Smooth muscle cell of bladder (primary cell): ENCODE data around the gene NR4A3. TPM values are rescaled to one million over a fixed set of nuclear protein-coding genes. Genes with fewer than 3 reads are reported as not detected.

Experiments
- total RNA-seq: library from RNA; depleted of rRNA; stranded (reverse); fragments of >200 nt; gene quantifications from 2 replicates; pipeline ENCODE4 v1.2.3, GENCODE V29; 2014

Gene NR4A3
- 0.55 and 1.00 TPM in 2 replicates for total RNA-seq

DNA sequence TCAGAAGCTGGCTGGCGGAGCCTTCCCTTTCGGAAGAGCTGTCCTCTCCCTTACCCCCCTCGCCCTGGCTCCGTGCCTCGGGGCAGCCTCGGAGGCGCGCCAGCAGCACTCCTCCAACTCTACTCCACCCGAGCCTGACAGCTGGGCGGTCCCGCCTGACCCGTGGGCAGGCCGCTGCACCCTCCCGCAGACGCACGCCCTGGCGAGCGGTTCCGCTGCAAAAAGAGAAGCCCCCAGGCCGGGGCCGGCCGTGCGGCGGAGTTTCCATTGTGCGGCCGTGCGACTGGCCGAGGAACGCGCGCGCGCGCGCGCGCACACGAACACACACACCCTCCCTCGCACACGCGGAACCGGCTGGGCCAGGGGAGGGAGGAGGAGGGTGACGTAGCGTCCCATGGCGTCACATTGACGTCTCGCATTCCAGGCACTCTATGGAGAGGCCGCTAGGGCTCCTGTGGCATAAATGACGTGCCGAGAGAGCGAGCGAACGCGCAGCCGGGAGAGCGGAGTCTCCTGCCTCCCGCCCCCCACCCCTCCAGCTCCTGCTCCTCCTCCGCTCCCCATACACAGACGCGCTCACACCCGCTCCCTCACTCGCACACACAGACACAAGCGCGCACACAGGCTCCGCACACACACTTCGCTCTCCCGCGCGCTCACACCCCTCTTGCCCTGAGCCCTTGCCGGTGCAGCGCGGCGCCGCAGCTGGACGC is at the start of gene NR4A3:
Gene NR4A3 (plus strand): TSS at position 490 of the 713 bp plus-strand sequence. CDS start 6,158 bp downstream, outside the sequence.

DNA sequence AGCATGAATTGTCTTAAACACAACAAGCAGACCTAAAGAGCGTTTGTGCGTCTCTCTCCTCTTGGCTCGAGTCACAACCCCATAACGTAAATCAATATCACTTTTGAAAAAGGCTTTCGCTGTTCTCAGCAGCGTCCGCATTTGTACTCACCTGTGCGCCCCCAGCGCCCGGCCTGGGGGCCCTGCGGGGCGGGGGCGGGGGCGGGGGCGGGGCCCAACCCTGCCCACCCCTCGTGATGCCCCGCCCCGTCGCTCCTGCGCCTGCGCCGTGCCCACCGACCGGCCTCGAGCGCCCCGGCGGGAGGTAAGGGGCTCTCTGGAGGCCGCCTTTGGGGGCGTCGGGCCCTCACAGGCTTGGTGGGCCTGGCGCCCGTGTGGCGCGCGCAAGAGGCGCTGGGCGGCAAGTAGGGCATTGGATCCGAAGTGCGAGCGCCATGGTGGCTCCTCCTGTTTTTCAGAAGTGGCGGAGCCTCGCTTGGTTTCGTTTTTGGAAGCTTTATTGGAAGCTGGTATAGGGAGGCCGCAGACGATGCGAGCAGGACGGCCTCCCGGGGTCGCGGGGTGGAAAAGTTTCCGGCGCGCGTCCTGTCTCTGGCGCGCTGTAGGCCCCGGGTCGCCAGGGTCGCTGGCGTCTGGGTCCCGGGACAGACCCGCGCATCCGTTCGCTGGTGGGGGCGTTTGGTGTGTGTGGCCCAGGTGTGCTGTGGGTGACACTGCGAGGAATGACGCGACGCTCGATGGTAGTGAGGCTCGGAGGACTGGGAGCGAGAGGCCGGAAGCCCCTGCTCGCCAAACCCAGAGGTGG is 84.9 kb downstream of the NR4A3 start, which contains the start of gene STX17:
Gene STX17 (plus strand): TSS at position 252 of the 805 bp plus-strand sequence. CDS start 8,586 bp downstream, outside the sequence.

Other genes with a start within 250 kb of the NR4A3 start
- 14.5 and 16.5 TPM in 2 replicates for gene STX17, start 84.8 kb downstream of the NR4A3 start, total RNA-seq